ENCODE measurements around the gene PGGHG.
"Not testable (repeated sequence)": the region's sequence is repeated elsewhere in the genome, so short reads cannot be mapped to it uniquely, and the experiment has no call there.

Gene PGGHG

DNA sequence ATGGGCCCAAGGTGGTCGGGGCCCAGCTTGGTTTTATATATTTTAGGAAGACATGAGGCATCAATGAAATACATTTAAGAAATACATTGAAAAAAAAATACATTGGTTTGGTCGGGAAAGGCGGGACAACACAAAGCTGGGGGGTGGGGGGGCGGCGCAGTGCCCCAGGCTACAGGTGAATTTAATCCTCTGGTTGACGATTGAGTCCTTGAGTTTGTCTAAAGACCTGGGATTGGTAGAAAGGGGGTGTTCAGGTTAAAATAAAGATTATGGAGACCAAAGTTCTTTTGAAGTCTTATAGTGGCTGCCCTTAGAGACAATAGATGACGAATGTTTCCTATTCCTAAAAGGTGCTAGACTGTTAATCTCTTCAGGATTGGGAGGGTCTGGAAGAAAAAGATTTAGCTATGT, 28.0 kb downstream of the PGGHG start:
- ChIA-PET CTCF (interaction anchor here (0.6 to 3.6 kb wide), 14 partner anchors 8 to 137 kb away, joined by 3 to 33 read pairs (median 4); partner anchors contain the start of genes BET1L and IFITM2), POLR2A (interaction anchor here (1.5 kb wide), 1 partner anchor 37 kb away, joined by 3 read pairs; no protein-coding TSS in a partner anchor)
- DNase-seq (ENCODE audit: extremely low spot score), result no peak

GRCh38 chr11:317668-318404, 28.9 kb downstream of the PGGHG start:
- POLR2A ChIA-PET, result interaction anchor here (0.6 to 1.5 kb wide), 2 partner anchors 21 to 36 kb away, joined by 3 to 4 read pairs; no protein-coding TSS in a partner anchor
- CTCF ChIA-PET, result interaction anchor here (0.6 to 3.6 kb wide), 12 partner anchors 9 to 136 kb away, joined by 3 to 33 read pairs (median 4); partner anchors contain the start of genes BET1L and IFITM2
- DNase-seq (ENCODE audit: extremely low spot score), result not testable (repeated sequence)

More for the DNA sequence above, 28.0 kb downstream of the PGGHG start:
- no peak for TF ChIP-seq CTCF (IDR thresholded peaks at IDR 0.05; ENCODE audit: control extremely low read depth, extremely low read depth, low read depth, missing control alignments)

- ChIA-PET CTCF (interaction anchor here (1.3 to 3.6 kb wide), 2 partner anchors 12 to 51 kb away, joined by 4 to 33 read pairs; partner anchors contain the start of gene IFITM2), POLR2A (interaction anchor here (0.6 kb wide), 1 partner anchor 20 kb away, joined by 4 read pairs; no protein-coding TSS in a partner anchor)
- DNase-seq (ENCODE audit: extremely low spot score), result not testable (repeated sequence)
Observed at GRCh38 chr11:318405-319120, 29.6 kb downstream of the PGGHG start.

GRCh38 chr11:319121-319887, 30.4 kb downstream of the PGGHG start:
- DNase-seq (ENCODE audit: extremely low spot score); POLR2A ChIA-PET: not testable (repeated sequence)
- CTCF ChIA-PET, result interaction anchor here (1.8 kb wide), 1 partner anchor 21 kb away, joined by 5 read pairs; no protein-coding TSS in a partner anchor

GRCh38 chr11:319888-320273, 31.0 kb downstream of the PGGHG start:
- POLR2A ChIA-PET; DNase-seq (ENCODE audit: extremely low spot score): not testable (repeated sequence)
- CTCF ChIA-PET, result interaction anchor here (1.8 kb wide), 1 partner anchor 20 kb away, joined by 5 read pairs; no protein-coding TSS in a partner anchor

DNA sequence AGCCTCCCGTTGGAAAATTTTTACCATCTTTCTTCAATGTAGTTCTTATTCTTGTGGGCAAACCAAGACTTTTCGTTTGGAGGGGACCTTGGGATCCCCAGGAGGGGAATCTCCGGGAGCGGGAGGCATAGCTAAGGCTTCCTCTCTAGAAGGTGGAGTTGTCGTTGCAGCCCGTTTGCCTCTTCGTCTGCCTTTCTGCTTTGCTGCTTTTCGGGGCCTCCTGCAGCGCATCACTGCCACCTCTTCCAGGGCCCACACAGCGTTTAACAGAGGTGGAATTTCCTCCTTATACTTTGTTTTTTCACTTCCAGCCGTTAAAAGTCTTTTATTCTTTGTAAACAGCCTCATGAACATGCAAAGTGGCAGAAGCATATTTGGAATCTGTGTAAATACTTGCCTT, 35.2 kb downstream of the PGGHG start:
- ChIA-PET POLR2A (no interaction called here), CTCF (interaction anchor here (0.6 to 1.5 kb wide), 3 partner anchors 12 to 73 kb away, joined by 3 to 4 read pairs (median 3); no protein-coding TSS in a partner anchor)
- no peak for DNase-seq (ENCODE audit: extremely low spot score)
- no peak for TF ChIP-seq CTCF (IDR thresholded peaks at IDR 0.05; ENCODE audit: control extremely low read depth, extremely low read depth, low read depth, missing control alignments)

DNA sequence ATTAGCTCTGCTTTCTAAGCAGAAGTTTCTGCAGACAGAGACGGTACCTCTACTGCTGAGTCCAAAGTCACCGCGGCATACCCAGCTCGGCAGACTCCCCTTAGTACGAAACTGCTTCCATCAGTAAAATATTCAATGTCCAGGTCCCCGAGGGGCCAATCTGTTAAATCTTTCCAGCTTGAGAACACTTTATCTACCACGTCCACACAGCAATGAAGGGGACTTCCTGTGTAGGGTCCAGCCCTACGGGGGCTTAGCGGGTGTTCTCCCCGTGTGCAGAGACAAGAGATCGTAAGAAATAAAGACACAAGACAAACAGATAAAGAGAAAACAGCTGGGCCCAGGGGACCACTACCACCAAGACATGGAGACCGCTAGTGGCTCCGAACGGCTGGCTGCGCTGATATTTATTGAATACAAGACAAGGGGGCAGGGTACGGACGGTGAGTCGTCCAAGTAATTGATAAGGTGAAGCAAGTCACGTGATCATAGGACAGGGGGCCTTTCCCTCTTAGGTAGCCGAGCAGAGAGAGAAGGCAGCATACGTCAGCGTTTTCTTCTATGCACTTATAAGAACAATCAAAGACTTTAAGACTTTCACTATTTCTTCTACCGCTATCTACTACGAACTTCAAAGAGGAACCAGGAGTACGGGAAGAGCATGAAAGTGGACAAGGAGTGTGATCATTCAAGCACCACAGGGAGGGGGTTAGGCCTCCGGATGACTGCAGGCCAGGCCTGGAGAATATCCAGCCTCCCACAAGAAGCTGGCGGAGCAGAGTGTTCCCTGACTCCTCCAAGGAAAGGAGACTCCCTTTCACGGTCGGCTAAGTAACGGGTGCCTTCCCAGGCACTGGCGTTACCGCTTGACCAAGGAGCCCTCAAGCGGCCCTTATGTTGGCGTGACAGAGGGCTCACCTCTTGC, 35.9 kb downstream of the PGGHG start:
- CTCF ChIA-PET, result interaction anchor here (1.3 to 1.5 kb wide), 2 partner anchors 13 to 74 kb away, joined by 3 to 4 read pairs; no protein-coding TSS in a partner anchor
- DNase-seq (ENCODE audit: extremely low spot score); POLR2A ChIA-PET: not testable (repeated sequence)

GRCh38 chr11:325796-326591, 37.1 kb downstream of the PGGHG start:
- CTCF ChIA-PET, result interaction anchor here (1.5 to 2.1 kb wide), 3 partner anchors 14 to 76 kb away, joined by 3 to 5 read pairs (median 4); no protein-coding TSS in a partner anchor
- POLR2A ChIA-PET, result no interaction called here

More at GRCh38 chr11:325796-326591, 37.1 kb downstream of the PGGHG start:
- DNase-seq (ENCODE audit: extremely low spot score), result no peak
- no peak for TF ChIP-seq CTCF (IDR thresholded peaks at IDR 0.05; ENCODE audit: control extremely low read depth, extremely low read depth, low read depth, missing control alignments)

Data from GM10248 (cell line).